Measurements from ENCODE around the gene FGF18. TPM values are rescaled to one million over a fixed set of nuclear protein-coding genes. Genes with fewer than 3 reads are reported as not detected.
"Not testable (repeated sequence)": the region's sequence is repeated elsewhere in the genome, so short reads cannot be mapped to it uniquely, and the experiment has no call there.

Gene FGF18
- polyA plus RNA-seq, 2 donors: 0.06 to 0.18 TPM

DNA sequence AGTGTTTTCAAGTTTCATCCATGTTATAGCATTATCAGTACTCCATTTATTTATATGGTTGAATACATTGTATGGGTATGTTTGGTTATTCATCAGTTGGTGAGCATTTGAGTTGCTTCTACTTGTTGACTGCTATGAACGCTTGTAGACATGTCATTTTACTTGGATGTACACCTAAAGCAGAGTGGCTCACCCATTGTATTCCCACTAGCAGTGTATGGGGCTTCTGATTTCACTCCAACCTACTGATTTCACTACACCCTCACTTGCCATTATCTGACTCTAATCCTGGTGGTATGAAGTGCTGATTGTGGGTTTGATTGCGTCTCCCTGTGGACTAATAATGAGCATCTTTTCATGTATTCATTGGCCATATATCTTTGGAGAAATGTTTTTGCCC, 22.3 kb upstream of the FGF18 start:
- Histone ChIP-seq H3K36me3 (ENCODE audit: control insufficient read depth in 2 of 2, insufficient read depth in 2 of 2, low read length in 1 of 2) (peaks cover 16 to 29% of the 10 kb centered on the region in 2 donors), H3K4me3 (ENCODE audit: low read depth in 1 of 2, low read length in 2 of 2) (no peak overlapping the region), H3K9me3 (ENCODE audit: control insufficient read depth in 2 of 2, insufficient read depth in 1 of 2, low read depth in 1 of 2, low read length in 1 of 2) (no peaks in the 10 kb centered on the region), H3K27me3 (ENCODE audit: control insufficient read depth in 1 of 2, insufficient read depth in 2 of 2, low read length in 2 of 2) (no peaks in the 10 kb centered on the region), H3K4me1 (ENCODE audit: control insufficient read depth in 2 of 2, insufficient read depth in 2 of 2, low read length in 1 of 2) (no peaks in the 10 kb centered on the region), H3K27ac (ENCODE audit: low read depth in 2 of 2, low read length in 1 of 2) (no peak overlapping the region)
- 83 to 91% methylated on average over 2 of the region's 2 CpGs for WGBS, 2 donors

DNA sequence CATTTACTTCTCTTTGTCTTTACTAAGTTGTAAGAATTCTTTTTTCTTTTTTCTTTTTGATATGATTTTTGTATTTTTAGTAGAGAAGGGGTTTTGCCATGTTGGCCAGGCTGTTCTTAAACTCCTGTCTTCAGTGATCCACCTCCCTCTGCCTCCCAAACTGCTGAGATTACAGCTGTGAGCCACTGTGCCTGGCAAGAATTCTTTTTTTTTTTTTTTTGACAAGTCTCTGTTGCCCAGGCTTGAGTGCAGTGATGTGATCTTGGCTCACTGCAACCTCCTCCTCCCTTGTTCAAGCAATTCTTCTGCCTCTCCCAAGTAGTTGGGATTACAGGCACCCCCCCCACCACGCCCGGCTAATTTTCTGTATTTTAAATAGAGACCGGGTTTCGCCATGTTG, 21.8 kb upstream of the FGF18 start:
- H3K27ac ChIP-seq (ENCODE audit: low read depth in 2 of 2, low read length in 1 of 2): no peak overlapping the region
- H3K36me3 ChIP-seq (ENCODE audit: control insufficient read depth in 2 of 2, insufficient read depth in 2 of 2, low read length in 1 of 2): peaks cover 16 to 29% of the 10 kb centered on the region in 2 donors
- no peaks in the 10 kb centered on the region for H3K27me3 ChIP-seq (ENCODE audit: control insufficient read depth in 1 of 2, insufficient read depth in 2 of 2, low read length in 2 of 2)
- 89 to 90% methylated on average over 4 of the region's 4 CpGs for WGBS, 2 donors
- no peaks in the 10 kb centered on the region for H3K9me3 ChIP-seq (ENCODE audit: control insufficient read depth in 2 of 2, insufficient read depth in 1 of 2, low read depth in 1 of 2, low read length in 1 of 2)
- H3K4me1 ChIP-seq (ENCODE audit: control insufficient read depth in 2 of 2, insufficient read depth in 2 of 2, low read length in 1 of 2): no peaks in the 10 kb centered on the region
- H3K4me3 ChIP-seq (ENCODE audit: low read depth in 1 of 2, low read length in 2 of 2): no peak overlapping the region

DNA sequence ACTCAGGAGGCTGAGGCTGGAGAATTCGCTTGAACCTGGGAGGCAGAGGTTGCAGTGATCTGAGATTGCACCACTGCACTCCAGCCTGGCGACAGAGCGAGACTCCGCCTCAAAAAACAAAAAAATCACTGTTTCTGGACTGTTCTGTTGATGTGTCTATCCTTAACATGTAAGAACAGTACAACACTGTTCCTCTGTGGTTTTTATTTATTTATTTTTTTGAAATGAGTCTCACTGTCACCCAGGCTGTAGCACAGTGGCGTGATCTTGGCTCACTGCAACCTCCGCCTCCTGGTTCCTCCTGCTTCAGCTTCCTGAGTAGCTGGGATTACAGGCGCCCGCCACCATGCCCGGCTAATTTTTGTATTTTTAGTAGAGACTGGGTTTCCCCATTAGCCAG, 20.8 kb upstream of the FGF18 start:
- not testable (repeated sequence) for H3K27me3 ChIP-seq (ENCODE audit: control insufficient read depth in 1 of 2, insufficient read depth in 2 of 2, low read length in 2 of 2); H3K9me3 ChIP-seq (ENCODE audit: control insufficient read depth in 2 of 2, insufficient read depth in 1 of 2, low read depth in 1 of 2, low read length in 1 of 2); H3K4me3 ChIP-seq (ENCODE audit: low read depth in 1 of 2, low read length in 2 of 2); H3K27ac ChIP-seq (ENCODE audit: low read depth in 2 of 2, low read length in 1 of 2); H3K4me1 ChIP-seq (ENCODE audit: control insufficient read depth in 2 of 2, insufficient read depth in 2 of 2, low read length in 1 of 2)
- 92% methylated on average over 9 of the region's 9 CpGs for WGBS, 2 donors
- peaks cover 16 to 29% of the 10 kb centered on the region in 2 donors for H3K36me3 ChIP-seq (ENCODE audit: control insufficient read depth in 2 of 2, insufficient read depth in 2 of 2, low read length in 1 of 2)

DNA sequence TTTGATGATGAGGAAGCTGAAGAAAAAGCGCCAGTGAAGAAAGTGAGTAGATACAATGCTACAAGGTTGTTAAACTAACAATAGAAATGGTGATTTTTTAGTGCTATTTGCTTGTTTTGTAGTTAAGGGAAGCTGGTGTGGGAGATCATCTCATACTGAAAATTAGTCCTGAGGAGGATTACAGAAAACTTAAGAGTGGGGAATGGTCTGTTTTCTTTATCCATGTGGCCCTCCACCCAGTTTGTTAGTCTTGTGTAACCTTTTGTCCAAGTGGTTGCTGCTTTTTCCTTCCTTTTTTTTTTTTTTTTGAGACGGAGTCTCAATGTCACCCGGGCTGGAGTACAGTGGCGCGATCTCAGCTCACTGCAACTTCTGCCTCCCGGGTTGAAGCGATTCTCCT, 19.3 kb upstream of the FGF18 start:
- H3K4me1 ChIP-seq (ENCODE audit: control insufficient read depth in 2 of 2, insufficient read depth in 2 of 2, low read length in 1 of 2): no peaks in the 10 kb centered on the region
- no peak overlapping the region for H3K27ac ChIP-seq (ENCODE audit: low read depth in 2 of 2, low read length in 1 of 2)
- 92% methylated on average over 7 of the region's 7 CpGs for whole genome bisulfite sequencing, 2 donors
- no peak overlapping the region for H3K4me3 ChIP-seq (ENCODE audit: low read depth in 1 of 2, low read length in 2 of 2)
- no peaks in the 10 kb centered on the region for H3K27me3 ChIP-seq (ENCODE audit: control insufficient read depth in 1 of 2, insufficient read depth in 2 of 2, low read length in 2 of 2)
- peaks cover 13 to 19% of the 10 kb centered on the region in 2 donors for H3K36me3 ChIP-seq (ENCODE audit: control insufficient read depth in 2 of 2, insufficient read depth in 2 of 2, low read length in 1 of 2)
- no peaks in the 10 kb centered on the region for H3K9me3 ChIP-seq (ENCODE audit: control insufficient read depth in 2 of 2, insufficient read depth in 1 of 2, low read depth in 1 of 2, low read length in 1 of 2)

GRCh38 chr5:171401167-171401947, 18.1 kb upstream of the FGF18 start:
- Histone ChIP-seq H3K4me3 (ENCODE audit: low read depth in 1 of 2, low read length in 2 of 2) (no peak overlapping the region), H3K9me3 (ENCODE audit: control insufficient read depth in 2 of 2, insufficient read depth in 1 of 2, low read depth in 1 of 2, low read length in 1 of 2) (no peaks in the 10 kb centered on the region), H3K4me1 (ENCODE audit: control insufficient read depth in 2 of 2, insufficient read depth in 2 of 2, low read length in 1 of 2) (no peaks in the 10 kb centered on the region), H3K27me3 (ENCODE audit: control insufficient read depth in 1 of 2, insufficient read depth in 2 of 2, low read length in 2 of 2) (no peaks in the 10 kb centered on the region), H3K36me3 (ENCODE audit: control insufficient read depth in 2 of 2, insufficient read depth in 2 of 2, low read length in 1 of 2) (peaks cover 13 to 15% of the 10 kb centered on the region in 2 donors), H3K27ac (ENCODE audit: low read depth in 2 of 2, low read length in 1 of 2) (no peak overlapping the region)
- 96 to 97% methylated on average over 13 of the region's 13 CpGs for WGBS, 2 donors

DNA sequence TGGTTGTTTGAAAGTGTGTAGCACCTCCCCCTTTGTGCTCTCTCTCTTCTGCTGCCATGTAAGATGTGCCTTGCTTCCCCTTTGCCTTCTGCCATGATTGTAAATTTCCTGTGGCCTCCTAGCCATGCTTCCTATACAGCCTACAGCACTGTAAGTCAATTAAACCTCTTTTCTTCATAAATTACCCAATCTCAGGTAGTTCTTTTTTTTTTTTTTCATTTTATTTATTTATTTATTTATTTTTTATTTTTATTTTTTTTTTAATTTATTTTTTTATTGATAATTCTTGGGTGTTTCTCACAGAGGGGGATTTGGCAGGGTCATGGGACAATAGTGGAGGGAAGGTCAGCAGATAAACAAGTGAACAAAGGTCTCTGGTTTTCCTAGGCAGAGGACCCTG, 16.7 kb upstream of the FGF18 start:
- not testable (repeated sequence) for H3K27me3 ChIP-seq (ENCODE audit: control insufficient read depth in 1 of 2, insufficient read depth in 2 of 2, low read length in 2 of 2); H3K27ac ChIP-seq (ENCODE audit: low read depth in 2 of 2, low read length in 1 of 2); H3K9me3 ChIP-seq (ENCODE audit: control insufficient read depth in 2 of 2, insufficient read depth in 1 of 2, low read depth in 1 of 2, low read length in 1 of 2); H3K4me3 ChIP-seq (ENCODE audit: low read depth in 1 of 2, low read length in 2 of 2); H3K4me1 ChIP-seq (ENCODE audit: control insufficient read depth in 2 of 2, insufficient read depth in 2 of 2, low read length in 1 of 2)
- H3K36me3 ChIP-seq (ENCODE audit: control insufficient read depth in 2 of 2, insufficient read depth in 2 of 2, low read length in 1 of 2): peaks cover 12 to 13% of the 10 kb centered on the region in 2 donors

GRCh38 chr5:171405615-171406014, 13.8 kb upstream of the FGF18 start:
- Histone ChIP-seq H3K27ac (ENCODE audit: low read depth in 2 of 2, low read length in 1 of 2) (no peak overlapping the region), H3K9me3 (ENCODE audit: control insufficient read depth in 2 of 2, insufficient read depth in 1 of 2, low read depth in 1 of 2, low read length in 1 of 2) (no peaks in the 10 kb centered on the region), H3K4me1 (ENCODE audit: control insufficient read depth in 2 of 2, insufficient read depth in 2 of 2, low read length in 1 of 2) (no peaks in the 10 kb centered on the region), H3K36me3 (ENCODE audit: control insufficient read depth in 2 of 2, insufficient read depth in 2 of 2, low read length in 1 of 2) (peaks cover 6 to 11% of the 10 kb centered on the region in 2 donors), H3K27me3 (ENCODE audit: control insufficient read depth in 1 of 2, insufficient read depth in 2 of 2, low read length in 2 of 2) (no peaks in the 10 kb centered on the region), H3K4me3 (ENCODE audit: low read depth in 1 of 2, low read length in 2 of 2) (no peak overlapping the region)
- 52 to 64% methylated on average over 3 of the region's 3 CpGs for WGBS, 2 donors

DNA sequence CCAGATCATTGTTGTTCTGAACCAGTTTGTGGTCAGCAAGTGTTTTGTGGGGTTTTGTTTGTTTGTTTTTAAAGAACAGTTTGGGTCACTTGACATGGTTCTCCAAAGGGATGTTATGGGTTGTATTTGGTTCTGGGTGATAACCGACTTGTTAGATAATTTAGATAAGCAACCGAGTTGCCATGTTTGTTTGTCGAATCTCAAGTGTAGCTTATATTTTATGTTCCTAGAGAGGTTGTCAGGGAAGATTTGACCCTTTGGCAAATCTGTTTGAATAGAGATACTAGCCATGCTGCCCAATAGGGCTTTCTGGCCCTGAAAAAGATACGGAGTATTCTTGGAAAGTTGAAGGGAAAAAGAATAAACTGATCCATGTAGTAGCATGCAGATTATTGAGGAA, 12.2 kb upstream of the FGF18 start:
- Histone ChIP-seq H3K27me3 (ENCODE audit: control insufficient read depth in 1 of 2, insufficient read depth in 2 of 2, low read length in 2 of 2) (no peaks in the 10 kb centered on the region), H3K4me3 (ENCODE audit: low read depth in 1 of 2, low read length in 2 of 2) (no peak overlapping the region), H3K4me1 (ENCODE audit: control insufficient read depth in 2 of 2, insufficient read depth in 2 of 2, low read length in 1 of 2) (no peaks in the 10 kb centered on the region), H3K9me3 (ENCODE audit: control insufficient read depth in 2 of 2, insufficient read depth in 1 of 2, low read depth in 1 of 2, low read length in 1 of 2) (no peaks in the 10 kb centered on the region), H3K36me3 (ENCODE audit: control insufficient read depth in 2 of 2, insufficient read depth in 2 of 2, low read length in 1 of 2) (peaks cover 0 to 6% of the 10 kb centered on the region in 2 donors), H3K27ac (ENCODE audit: low read depth in 2 of 2, low read length in 1 of 2) (no peak overlapping the region)
- WGBS, 2 donors: 74 to 82% methylated on average over 4 of the region's 4 CpGs

DNA sequence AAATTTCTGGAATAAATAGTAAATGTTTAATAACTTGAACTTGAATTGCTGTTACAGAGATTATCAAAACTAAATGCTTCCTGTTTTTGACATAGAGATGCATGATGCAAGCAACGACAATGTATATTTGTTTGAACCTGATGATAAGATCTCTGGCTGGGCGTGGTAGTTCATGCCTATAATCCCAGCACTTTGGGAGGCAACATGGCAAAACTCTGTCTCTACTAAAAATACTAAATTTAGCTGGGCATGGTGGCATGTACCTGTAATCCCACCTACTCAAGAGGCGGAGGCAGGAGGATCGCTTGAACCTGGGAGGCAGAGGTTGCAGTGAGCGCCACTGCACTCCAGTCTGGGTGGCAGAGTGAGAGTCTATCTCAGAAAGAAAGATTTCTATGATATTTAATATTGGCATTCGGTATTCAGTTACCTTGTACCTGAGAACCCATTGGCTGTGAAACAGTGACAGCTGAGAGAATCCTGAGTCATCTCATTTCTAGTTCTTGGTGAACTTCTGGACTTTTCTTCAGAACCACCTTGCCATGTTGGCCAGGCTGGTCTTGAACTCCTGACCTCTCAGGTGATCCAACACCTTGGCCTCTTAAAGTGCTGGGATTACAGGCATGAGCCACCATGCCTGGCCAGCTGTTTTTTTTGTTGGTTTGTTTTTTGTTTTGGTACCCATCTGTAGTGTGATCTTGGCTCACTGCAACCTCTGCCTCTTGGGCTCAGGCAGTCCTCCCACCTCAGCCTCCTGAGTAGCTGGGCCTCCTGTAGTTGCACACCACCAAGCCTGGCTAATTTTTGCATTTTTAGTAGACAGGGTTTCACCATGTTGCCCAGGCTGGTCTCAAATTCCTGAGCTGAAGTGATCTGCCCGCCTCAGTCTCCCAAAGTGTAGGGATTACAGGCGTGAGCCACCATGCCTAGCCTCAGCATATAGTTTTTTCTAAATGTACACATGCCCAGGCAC, 10.0 kb upstream of the FGF18 start:
- no peak overlapping the region for H3K4me3 ChIP-seq (ENCODE audit: low read depth in 1 of 2, low read length in 2 of 2)
- no peaks in the 10 kb centered on the region for H3K9me3 ChIP-seq (ENCODE audit: control insufficient read depth in 2 of 2, insufficient read depth in 1 of 2, low read depth in 1 of 2, low read length in 1 of 2)
- 87 to 89% methylated on average over 8 of the region's 8 CpGs for WGBS, 2 donors
- H3K4me1 ChIP-seq (ENCODE audit: control insufficient read depth in 2 of 2, insufficient read depth in 2 of 2, low read length in 1 of 2): no peaks in the 10 kb centered on the region
- H3K27me3 ChIP-seq (ENCODE audit: control insufficient read depth in 1 of 2, insufficient read depth in 2 of 2, low read length in 2 of 2): no peaks in the 10 kb centered on the region
- H3K27ac ChIP-seq (ENCODE audit: low read depth in 2 of 2, low read length in 1 of 2): no peak overlapping the region
- peaks cover 0 to 6% of the 10 kb centered on the region in 2 donors for H3K36me3 ChIP-seq (ENCODE audit: control insufficient read depth in 2 of 2, insufficient read depth in 2 of 2, low read length in 1 of 2)

Data from esophagus (tissue), 2 donors.